Choroid plexus epithelial cell (primary cell): ENCODE results near the gene SLC26A4.

Experiments
- DNase-seq: peaks from one replicate; pipeline ENCODE4 v3.0.0-alpha.2; 2010; ENCODE audit warnings: low read depth
- H3K4me3 ChIP-seq: 2 replicates; pipeline ENCODE4 v1.5.1; 2011; ENCODE audit warnings: low read depth, mild to moderate bottlenecking, control low read depth, low read length, moderate library complexity
- TF ChIP-seq, protein P1 (sequence below): conservative IDR thresholded peaks from 2 replicates; pipeline ENCODE4 v1.5.1; 2011; ENCODE audit warnings: low read depth, mild to moderate bottlenecking, control low read depth, inconsistent platforms, low read length, moderate library complexity

The SLC26A4 gene

DNA sequence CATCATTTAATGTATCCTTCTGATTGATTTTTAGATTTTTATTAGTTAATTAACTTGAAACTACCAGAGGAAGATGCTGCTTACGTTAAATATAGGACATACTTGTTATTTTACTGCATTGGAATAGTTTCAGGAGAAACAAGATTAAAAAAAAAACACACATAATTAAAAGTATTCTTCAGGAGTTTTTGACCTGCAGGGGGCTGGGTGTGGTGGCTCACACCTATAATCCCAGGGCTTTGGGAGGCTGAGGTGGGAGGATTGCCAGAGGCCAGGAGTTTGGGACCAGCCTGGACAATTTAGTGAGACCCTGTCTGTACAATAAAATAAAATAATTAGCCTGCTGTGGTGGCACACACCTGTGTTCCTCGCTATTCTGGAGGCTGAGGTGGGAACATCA, 94.0 kb downstream of the SLC26A4 start:
- no peak for DNase-seq
- TF ChIP-seq, protein P1, sequence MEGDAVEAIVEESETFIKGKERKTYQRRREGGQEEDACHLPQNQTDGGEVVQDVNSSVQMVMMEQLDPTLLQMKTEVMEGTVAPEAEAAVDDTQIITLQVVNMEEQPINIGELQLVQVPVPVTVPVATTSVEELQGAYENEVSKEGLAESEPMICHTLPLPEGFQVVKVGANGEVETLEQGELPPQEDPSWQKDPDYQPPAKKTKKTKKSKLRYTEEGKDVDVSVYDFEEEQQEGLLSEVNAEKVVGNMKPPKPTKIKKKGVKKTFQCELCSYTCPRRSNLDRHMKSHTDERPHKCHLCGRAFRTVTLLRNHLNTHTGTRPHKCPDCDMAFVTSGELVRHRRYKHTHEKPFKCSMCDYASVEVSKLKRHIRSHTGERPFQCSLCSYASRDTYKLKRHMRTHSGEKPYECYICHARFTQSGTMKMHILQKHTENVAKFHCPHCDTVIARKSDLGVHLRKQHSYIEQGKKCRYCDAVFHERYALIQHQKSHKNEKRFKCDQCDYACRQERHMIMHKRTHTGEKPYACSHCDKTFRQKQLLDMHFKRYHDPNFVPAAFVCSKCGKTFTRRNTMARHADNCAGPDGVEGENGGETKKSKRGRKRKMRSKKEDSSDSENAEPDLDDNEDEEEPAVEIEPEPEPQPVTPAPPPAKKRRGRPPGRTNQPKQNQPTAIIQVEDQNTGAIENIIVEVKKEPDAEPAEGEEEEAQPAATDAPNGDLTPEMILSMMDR, result peak; percentile 42
- no peak overlapping the region for H3K4me3 ChIP-seq

GRCh38 chr7:107758667-107759066, 98.0 kb downstream of the SLC26A4 start:
- DNase-seq, result no peak
- no peak overlapping the region for H3K4me3 ChIP-seq
- TF ChIP-seq, protein P1, result no peak

- no peak overlapping the region for H3K4me3 ChIP-seq
- TF ChIP-seq, protein P1, result no peak
- DNase-seq, result no peak
Measured at GRCh38 chr7:107767391-107767790, 106.8 kb downstream of the SLC26A4 start.
